ENCODE measurements around the gene PID1. TPM values are rescaled to one million over a fixed set of nuclear protein-coding genes. Genes with fewer than 3 reads are reported as not detected.
"Not testable (repeated sequence)": the region's sequence is repeated elsewhere in the genome, so short reads cannot be mapped to it uniquely, and the experiment has no call there.

PID1 gene
- total RNA-seq, 1 donor from 2014 or later = 5.3 TPM

DNA sequence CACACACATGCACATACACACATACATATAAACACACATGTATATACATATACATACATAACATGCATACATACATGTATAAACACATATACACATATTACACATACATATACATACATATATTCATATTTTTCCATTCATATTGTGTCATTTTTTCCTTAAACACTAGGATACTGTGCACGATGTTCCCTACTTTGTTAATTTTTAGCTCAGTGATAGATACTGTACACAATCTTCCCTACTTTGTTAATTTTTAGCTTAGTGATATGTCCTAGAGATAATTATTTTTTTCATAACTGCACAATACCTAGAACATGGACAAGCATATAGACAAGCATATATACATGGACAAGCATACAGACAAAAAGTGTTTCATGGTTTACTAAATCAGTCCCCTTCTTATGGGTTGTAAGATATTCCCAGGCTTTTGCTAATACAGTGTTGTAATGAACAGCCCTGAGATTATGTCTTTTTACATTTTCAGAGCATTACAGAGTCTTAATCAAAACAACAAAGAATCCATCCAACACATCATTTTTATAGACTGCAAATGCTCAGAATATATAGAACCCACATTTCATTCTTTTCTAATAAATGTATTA, 75.6 kb downstream of the PID1 start:
- no peak overlapping the region for H3K4me3 Mint-ChIP-seq (ENCODE audit: unreplicated experiment)
- no peaks in the 10 kb centered on the region for H3K27me3 Mint-ChIP-seq (ENCODE audit: unreplicated experiment)
- no peak overlapping the region for H3K27ac Mint-ChIP-seq (ENCODE audit: unreplicated experiment)
- TF ChIP-seq, protein P1, sequence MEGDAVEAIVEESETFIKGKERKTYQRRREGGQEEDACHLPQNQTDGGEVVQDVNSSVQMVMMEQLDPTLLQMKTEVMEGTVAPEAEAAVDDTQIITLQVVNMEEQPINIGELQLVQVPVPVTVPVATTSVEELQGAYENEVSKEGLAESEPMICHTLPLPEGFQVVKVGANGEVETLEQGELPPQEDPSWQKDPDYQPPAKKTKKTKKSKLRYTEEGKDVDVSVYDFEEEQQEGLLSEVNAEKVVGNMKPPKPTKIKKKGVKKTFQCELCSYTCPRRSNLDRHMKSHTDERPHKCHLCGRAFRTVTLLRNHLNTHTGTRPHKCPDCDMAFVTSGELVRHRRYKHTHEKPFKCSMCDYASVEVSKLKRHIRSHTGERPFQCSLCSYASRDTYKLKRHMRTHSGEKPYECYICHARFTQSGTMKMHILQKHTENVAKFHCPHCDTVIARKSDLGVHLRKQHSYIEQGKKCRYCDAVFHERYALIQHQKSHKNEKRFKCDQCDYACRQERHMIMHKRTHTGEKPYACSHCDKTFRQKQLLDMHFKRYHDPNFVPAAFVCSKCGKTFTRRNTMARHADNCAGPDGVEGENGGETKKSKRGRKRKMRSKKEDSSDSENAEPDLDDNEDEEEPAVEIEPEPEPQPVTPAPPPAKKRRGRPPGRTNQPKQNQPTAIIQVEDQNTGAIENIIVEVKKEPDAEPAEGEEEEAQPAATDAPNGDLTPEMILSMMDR (IDR thresholded peaks at IDR 0.05; ENCODE audit: partially characterized antibody, unreplicated experiment) = no peak
- H3K9me3 Mint-ChIP-seq (ENCODE audit: unreplicated experiment) = no peaks in the 10 kb centered on the region
- H3K4me1 Mint-ChIP-seq (ENCODE audit: low read depth, unreplicated experiment) = no peaks in the 10 kb centered on the region
- DNase-seq = no peak
- no peaks in the 10 kb centered on the region for H3K36me3 Mint-ChIP-seq (ENCODE audit: unreplicated experiment)

DNA sequence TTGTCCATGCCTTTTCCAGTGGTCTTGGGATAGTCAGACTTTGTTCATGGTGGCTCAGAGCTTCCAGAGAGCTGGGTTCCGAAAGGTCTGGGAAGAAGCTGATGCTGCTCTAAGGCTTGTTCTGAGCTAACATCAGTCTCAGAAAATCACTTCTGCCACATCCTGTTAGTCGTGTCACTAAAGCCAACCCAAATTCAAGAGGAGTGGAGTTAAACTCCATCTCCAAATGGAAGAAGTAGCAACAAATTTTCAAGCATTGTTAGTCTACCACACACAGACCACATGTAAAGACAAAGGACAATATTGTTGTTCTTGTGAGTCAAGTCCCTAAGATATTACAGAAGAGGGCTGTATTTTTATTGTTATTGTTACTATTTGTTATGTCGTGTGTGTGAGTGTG, 77.8 kb downstream of the PID1 start:
- TF ChIP-seq, protein P1 (IDR thresholded peaks at IDR 0.05; ENCODE audit: partially characterized antibody, unreplicated experiment) = no peak
- Mint-ChIP-seq H3K4me3 (ENCODE audit: unreplicated experiment) (no peak overlapping the region), H3K9me3 (ENCODE audit: unreplicated experiment) (no peaks in the 10 kb centered on the region), H3K27ac (ENCODE audit: unreplicated experiment) (no peak overlapping the region), H3K27me3 (ENCODE audit: unreplicated experiment) (no peaks in the 10 kb centered on the region), H3K4me1 (ENCODE audit: low read depth, unreplicated experiment) (no peaks in the 10 kb centered on the region), H3K36me3 (ENCODE audit: unreplicated experiment) (no peaks in the 10 kb centered on the region)
- no peak for DNase-seq

DNA sequence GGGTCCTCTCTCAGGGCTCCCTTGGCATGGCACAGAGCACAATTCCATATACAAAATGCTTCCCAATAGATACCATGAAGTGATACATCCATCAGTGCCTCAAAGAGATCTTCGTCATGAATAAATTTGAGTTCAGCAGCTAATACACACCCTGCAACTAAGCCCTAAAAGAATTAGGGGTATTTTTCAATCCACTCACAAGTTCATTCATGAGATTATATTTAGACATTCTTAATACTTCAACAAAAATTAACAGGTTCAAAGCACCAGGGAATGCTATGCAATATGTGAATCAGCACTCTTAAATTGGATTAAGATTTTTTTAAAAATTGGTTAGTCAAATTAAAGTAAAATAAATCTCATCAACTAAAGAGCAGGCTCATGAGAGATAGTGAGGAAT, 79.7 kb downstream of the PID1 start:
- H3K36me3 Mint-ChIP-seq (ENCODE audit: unreplicated experiment) = peaks cover 11% of the 10 kb centered on the region
- DNase-seq = no peak
- H3K4me1 Mint-ChIP-seq (ENCODE audit: low read depth, unreplicated experiment) = no peaks in the 10 kb centered on the region
- H3K4me3 Mint-ChIP-seq (ENCODE audit: unreplicated experiment) = no peak overlapping the region
- H3K27ac Mint-ChIP-seq (ENCODE audit: unreplicated experiment) = no peak overlapping the region
- no peaks in the 10 kb centered on the region for H3K9me3 Mint-ChIP-seq (ENCODE audit: unreplicated experiment)
- no peaks in the 10 kb centered on the region for H3K27me3 Mint-ChIP-seq (ENCODE audit: unreplicated experiment)
- TF ChIP-seq, protein P1 (IDR thresholded peaks at IDR 0.05; ENCODE audit: partially characterized antibody, unreplicated experiment) = no peak

DNA sequence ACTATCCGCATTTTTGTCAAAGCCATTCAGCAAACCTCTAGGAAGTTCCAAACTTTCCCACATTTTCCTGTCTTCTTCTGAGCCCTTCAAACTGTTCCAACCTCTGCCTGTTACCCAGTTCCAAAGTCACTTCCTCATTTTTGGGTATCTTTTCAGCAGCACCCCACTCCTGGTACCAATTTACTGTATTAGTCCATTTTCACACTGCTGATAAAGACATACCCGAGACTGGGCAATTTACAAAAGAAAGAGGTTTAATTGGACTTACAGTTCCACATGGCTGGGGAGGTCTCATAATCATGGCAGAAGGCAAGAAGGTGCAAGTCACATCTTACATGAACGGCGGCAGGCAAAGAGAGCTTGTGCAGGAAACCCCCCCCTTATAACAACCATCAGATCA, 84.0 kb downstream of the PID1 start:
- not testable (repeated sequence) for DNase-seq; H3K4me1 Mint-ChIP-seq (ENCODE audit: low read depth, unreplicated experiment); H3K27me3 Mint-ChIP-seq (ENCODE audit: unreplicated experiment); H3K9me3 Mint-ChIP-seq (ENCODE audit: unreplicated experiment); H3K27ac Mint-ChIP-seq (ENCODE audit: unreplicated experiment); H3K4me3 Mint-ChIP-seq (ENCODE audit: unreplicated experiment)
- peaks cover 11% of the 10 kb centered on the region for H3K36me3 Mint-ChIP-seq (ENCODE audit: unreplicated experiment)

DNA sequence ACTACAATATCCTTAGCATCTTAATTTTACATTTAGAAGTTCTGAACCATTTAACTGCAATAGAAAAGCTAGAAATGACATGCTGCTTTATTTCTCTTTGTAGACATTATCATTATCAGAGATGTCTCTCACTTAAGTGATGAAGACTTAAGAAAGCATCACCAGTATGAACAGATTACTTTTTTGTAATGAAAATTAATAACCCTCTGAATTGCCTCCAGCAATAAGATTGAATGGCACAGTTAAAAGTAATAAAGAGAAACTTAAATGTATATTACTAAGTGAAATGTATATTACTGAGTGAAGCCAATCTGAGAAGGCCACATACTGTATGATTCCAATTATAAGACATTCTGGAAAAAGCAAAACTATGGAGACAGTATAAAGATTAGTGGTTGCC, 89.4 kb downstream of the PID1 start:
- H3K4me3 Mint-ChIP-seq (ENCODE audit: unreplicated experiment) = no peak overlapping the region

More for the DNA sequence above, 89.4 kb downstream of the PID1 start:
- no peaks in the 10 kb centered on the region for H3K9me3 Mint-ChIP-seq (ENCODE audit: unreplicated experiment)
- no peak for DNase-seq
- no peak overlapping the region for H3K27ac Mint-ChIP-seq (ENCODE audit: unreplicated experiment)
- H3K36me3 Mint-ChIP-seq (ENCODE audit: unreplicated experiment) = peaks cover 3% of the 10 kb centered on the region
- TF ChIP-seq, protein P1 (IDR thresholded peaks at IDR 0.05; ENCODE audit: partially characterized antibody, unreplicated experiment) = no peak
- no peaks in the 10 kb centered on the region for H3K4me1 Mint-ChIP-seq (ENCODE audit: low read depth, unreplicated experiment)
- no peaks in the 10 kb centered on the region for H3K27me3 Mint-ChIP-seq (ENCODE audit: unreplicated experiment)
